GM12891 (cell line): ENCODE measurements around the gene MAP3K20.

Source experiments
- POLR2A ChIP-seq: IDR thresholded peaks from 2 replicates; pipeline ENCODE4 v1.6.1; 2011; ENCODE audit warnings: low read depth, low read length, control low read depth
- POLR2AphosphoS5 ChIP-seq: IDR thresholded peaks from 2 replicates; pipeline ENCODE4 v1.6.1; 2011; ENCODE audit warnings: low read depth, low read length, control low read depth

DNA sequence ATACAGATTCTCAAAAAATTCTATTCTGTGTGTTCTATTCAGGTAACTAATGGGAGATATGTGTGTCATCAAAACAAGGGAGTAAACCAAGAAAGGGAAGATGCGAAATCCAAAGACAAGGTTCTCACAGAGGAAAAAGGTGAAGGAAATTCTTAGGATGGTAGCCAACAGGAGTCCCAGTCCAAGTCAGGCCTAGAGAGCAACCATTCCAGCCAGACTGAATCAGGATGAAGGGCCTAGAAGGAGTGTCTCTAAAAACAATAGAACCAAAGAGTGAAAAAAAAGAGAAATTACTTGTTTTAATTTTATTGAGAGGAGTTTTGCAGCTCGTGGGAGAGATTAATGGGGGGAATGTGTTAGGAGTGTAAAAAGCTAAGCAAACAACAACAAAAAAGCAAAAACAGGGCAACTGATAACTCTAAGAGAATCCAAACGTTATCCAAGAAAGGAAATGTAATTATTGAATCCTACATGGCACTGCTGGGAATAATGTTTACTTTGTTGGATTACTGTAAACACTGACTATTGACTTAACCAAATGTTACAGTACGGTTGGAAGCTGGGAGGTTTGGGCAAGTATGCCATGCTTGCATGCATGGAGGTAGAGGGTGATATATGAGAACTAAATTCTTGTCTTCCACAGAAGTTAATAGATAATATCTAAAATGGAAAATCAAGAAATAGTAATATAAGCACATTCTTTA is 12.3 kb downstream of the MAP3K20 start:
- TF ChIP-seq POLR2AphosphoS5, result no peak
- TF ChIP-seq POLR2A, result no peak
